Muscle layer of colon (tissue), 2 donors: ENCODE results near the gene CEP83.
"Not testable (repeated sequence)": the region's sequence is repeated elsewhere in the genome, so short reads cannot be mapped to it uniquely, and the experiment has no call there.

Experiments
- H3K27ac ChIP-seq: one replicate; pipeline ENCODE4 v1.7.0; 2013; ENCODE audit warnings: low read depth, mild to moderate bottlenecking, low read length, moderate library complexity
- H3K27me3 ChIP-seq, 2 donors: one replicate each; pipeline ENCODE4 v1.7.0; 2013; ENCODE audit warnings: low read length in 2 of 2, mild to moderate bottlenecking in 2 of 2; ENCODE audit not compliant: insufficient read depth in 2 of 2, control insufficient read depth in 1 of 2
- H3K36me3 ChIP-seq: one replicate; pipeline ENCODE4 v1.7.0; 2013; ENCODE audit warnings: mild to moderate bottlenecking, low read length; ENCODE audit not compliant: insufficient read depth
- H3K4me1 ChIP-seq: one replicate; pipeline ENCODE4 v1.7.0; 2013; ENCODE audit warnings: mild to moderate bottlenecking, low read length; ENCODE audit not compliant: insufficient read depth
- H3K4me3 ChIP-seq, 2 donors: one replicate each; pipeline ENCODE4 v1.7.0; 2013; ENCODE audit warnings: low read length in 2 of 2, low read depth in 1 of 2, mild to moderate bottlenecking in 1 of 2, moderate library complexity in 1 of 2
- H3K9ac ChIP-seq: one replicate; pipeline ENCODE4 v1.7.0; 2013; ENCODE audit warnings: low read length
- H3K9me3 ChIP-seq: one replicate; pipeline ENCODE4 v1.7.0; 2013; ENCODE audit warnings: mild to moderate bottlenecking, low read length
- donor health status: abdominal sarcoma.
- donor health status: Adenocarcinoma of cecum.

The CEP83 gene

DNA sequence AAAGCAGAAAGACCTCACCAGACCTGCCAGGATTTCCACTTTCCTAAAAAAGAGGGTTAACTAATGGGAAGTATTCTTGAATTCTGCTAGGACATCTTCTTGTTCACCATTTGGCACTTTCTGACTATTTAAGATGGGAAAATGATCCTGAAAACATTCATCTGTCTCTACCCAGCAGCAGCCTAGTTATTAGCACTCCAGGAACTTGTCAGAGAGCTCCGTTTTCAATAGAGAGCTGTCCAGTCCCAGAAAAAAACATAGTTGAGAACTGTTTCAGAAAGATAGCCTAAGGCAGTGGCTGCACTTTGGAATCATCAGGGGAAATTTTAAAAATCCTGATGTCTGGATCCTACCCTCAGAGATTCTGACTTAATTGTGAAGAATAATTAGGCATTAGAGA lies 22.1 kb upstream of the CEP83 start:
- no peaks in the 10 kb centered on the region for H3K9me3 ChIP-seq
- H3K9ac ChIP-seq, result no peak overlapping the region
- H3K36me3 ChIP-seq, result no peaks in the 10 kb centered on the region
- no peaks in the 10 kb centered on the region for H3K27me3 ChIP-seq
- H3K4me1 ChIP-seq, result no peaks in the 10 kb centered on the region
- no peak overlapping the region for H3K4me3 ChIP-seq
- H3K27ac ChIP-seq, result no peak overlapping the region

GRCh38 chr12:94469522-94469921 lies 9.9 kb upstream of the CEP83 start:
- Histone ChIP-seq H3K27ac (no peak overlapping the region), H3K4me1 (no peaks in the 10 kb centered on the region), H3K9me3 (no peaks in the 10 kb centered on the region), H3K36me3 (no peaks in the 10 kb centered on the region), H3K27me3 (no peaks in the 10 kb centered on the region), H3K9ac (no peak overlapping the region), H3K4me3 (no peak overlapping the region)

DNA sequence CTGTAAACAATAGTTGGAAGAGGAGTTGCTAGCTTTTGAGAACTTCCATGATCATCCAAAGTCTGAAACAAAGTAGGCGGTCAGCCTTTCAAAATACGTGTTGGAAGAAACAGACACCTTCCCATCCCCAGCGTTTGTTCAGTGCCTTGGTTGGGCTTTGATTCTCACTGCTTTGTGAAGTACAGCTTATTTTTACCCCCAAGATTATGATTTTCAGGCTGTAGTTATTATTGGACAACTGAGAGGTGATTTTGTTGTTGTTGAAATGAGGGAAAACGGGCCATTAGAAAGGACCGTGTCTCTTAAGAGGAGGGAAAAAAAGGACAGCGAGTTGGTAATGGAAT lies 921 bp upstream of the CEP83 start:
- H3K9me3 ChIP-seq, result no peaks in the 10 kb centered on the region
- peak overlapping the region; percentile 57 to 88 for H3K4me3 ChIP-seq
- H3K9ac ChIP-seq, result peak overlapping the region; percentile 40
- peaks cover 19% of the 10 kb centered on the region for H3K4me1 ChIP-seq
- H3K27me3 ChIP-seq, result no peaks in the 10 kb centered on the region
- peak overlapping the region; percentile 87 for H3K27ac ChIP-seq
- no peaks in the 10 kb centered on the region for H3K36me3 ChIP-seq

GRCh38 chr12:94458877-94459727 lies 565 bp downstream of the CEP83 start:
- Histone ChIP-seq H3K27ac (peak overlapping the region; percentile 87), H3K27me3 (no peaks in the 10 kb centered on the region), H3K4me3 (peak overlapping the region; percentile 57 to 88), H3K9ac (peak overlapping the region; percentile 89), H3K36me3 (no peaks in the 10 kb centered on the region), H3K4me1 (peaks cover 19% of the 10 kb centered on the region), H3K9me3 (no peaks in the 10 kb centered on the region)

- Histone ChIP-seq H3K9ac (no peak overlapping the region), H3K36me3 (no peaks in the 10 kb centered on the region), H3K9me3 (no peaks in the 10 kb centered on the region), H3K4me1 (peaks cover 19% of the 10 kb centered on the region), H3K4me3 (no peak overlapping the region), H3K27ac (no peak overlapping the region), H3K27me3 (no peaks in the 10 kb centered on the region)
These were observed 2.4 kb downstream of the CEP83 start for GRCh38 chr12:94457311-94457710.

DNA sequence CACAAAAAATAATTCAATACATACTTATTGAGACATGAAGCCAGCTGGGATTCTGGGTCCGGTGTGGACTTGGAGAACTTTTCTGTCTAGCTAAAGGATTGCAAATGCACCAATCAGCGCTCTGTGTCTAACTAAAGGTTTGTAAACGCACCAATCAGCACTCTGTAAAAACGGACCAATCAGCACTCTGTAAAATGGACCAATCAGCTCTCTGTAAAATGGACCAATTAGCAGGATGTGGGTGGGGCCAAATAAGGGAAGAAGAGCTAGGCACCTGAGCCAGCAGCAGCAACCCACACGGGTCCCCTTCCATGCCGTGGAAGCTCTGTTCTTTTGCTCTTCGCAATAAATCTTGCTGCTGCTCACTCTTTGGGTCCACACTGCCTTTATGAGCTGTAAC lies 5.3 kb downstream of the CEP83 start:
- not testable (repeated sequence) for H3K27ac ChIP-seq, H3K9me3 ChIP-seq, H3K27me3 ChIP-seq, H3K36me3 ChIP-seq, H3K9ac ChIP-seq, H3K4me3 ChIP-seq
- H3K4me1 ChIP-seq, result peaks cover 14% of the 10 kb centered on the region

DNA sequence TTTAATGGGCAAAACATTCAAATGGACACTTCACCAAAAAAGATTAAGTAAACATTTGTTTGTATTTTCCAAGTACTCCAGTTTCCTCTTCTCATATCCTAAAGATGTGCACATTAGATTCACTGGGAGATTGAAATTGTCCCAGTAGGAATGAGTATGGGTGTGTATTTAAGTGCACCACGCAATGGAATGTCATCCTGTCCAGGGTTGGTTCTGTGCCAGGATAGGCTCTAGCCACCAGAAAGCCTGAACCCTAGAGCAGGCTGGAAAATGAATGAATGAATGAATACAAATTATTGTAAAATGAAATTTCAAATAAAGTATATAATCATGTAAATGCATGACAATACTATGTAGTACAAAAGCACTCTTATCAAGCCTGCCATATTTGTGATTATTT lies 14.0 kb downstream of the CEP83 start:
- Histone ChIP-seq H3K27ac (no peak overlapping the region), H3K36me3 (no peaks in the 10 kb centered on the region), H3K4me1 (no peaks in the 10 kb centered on the region), H3K4me3 (no peak overlapping the region), H3K9me3 (no peaks in the 10 kb centered on the region), H3K9ac (no peak overlapping the region), H3K27me3 (no peaks in the 10 kb centered on the region)

GRCh38 chr12:94437303-94437702 lies 22.4 kb downstream of the CEP83 start:
- H3K27ac ChIP-seq, result no peak overlapping the region
- no peaks in the 10 kb centered on the region for H3K36me3 ChIP-seq
- H3K9me3 ChIP-seq, result no peaks in the 10 kb centered on the region
- H3K27me3 ChIP-seq, result no peaks in the 10 kb centered on the region
- H3K4me1 ChIP-seq, result peaks cover 6% of the 10 kb centered on the region
- H3K4me3 ChIP-seq, result no peak overlapping the region
- H3K9ac ChIP-seq, result no peak overlapping the region

DNA sequence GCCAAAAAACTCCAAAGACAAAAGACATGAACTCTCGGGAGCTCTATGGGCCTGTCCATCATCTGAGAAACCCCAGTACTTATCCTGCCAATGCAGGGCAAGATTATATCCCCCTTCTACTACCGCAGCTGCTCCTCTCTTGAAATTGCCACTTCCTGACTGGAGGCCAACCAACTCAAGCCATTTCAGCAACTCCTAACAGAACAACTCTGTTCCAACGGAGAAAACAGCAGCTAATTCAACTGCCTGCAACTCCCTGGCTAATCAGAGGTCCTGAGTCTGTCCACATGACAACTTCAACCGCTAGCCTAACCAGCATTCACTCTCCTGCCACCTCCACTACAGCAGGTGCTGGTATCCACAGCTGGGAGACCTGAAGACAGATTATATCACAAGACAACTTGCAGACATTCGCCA lies 24.1 kb downstream of the CEP83 start:
- Histone ChIP-seq H3K27me3 (no peaks in the 10 kb centered on the region), H3K9ac (no peak overlapping the region), H3K27ac (no peak overlapping the region), H3K9me3 (no peaks in the 10 kb centered on the region), H3K4me3 (no peak overlapping the region), H3K4me1 (peaks cover 6% of the 10 kb centered on the region), H3K36me3 (no peaks in the 10 kb centered on the region)

DNA sequence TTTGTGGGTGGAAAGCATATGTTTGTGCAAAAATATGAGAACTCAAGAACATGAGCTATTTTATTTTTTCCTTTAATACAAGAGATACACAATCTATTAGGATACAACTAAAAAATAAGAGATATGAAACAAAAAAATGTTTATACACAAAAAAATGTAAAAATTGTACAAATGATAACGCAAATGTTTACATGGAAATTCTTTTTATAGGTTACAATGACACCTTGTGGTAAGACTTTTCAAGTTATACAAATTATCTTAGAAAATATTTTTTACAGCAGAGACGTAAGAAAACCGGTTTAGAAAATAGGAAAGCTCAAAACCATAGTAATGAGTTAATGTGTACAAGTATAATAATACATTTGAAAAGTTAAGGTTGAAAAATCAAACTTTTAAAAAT lies 25.5 kb downstream of the CEP83 start:
- Histone ChIP-seq H3K4me3 (no peak overlapping the region), H3K27me3 (no peaks in the 10 kb centered on the region), H3K9ac (no peak overlapping the region), H3K4me1 (peaks cover 6% of the 10 kb centered on the region), H3K27ac (no peak overlapping the region), H3K36me3 (no peaks in the 10 kb centered on the region), H3K9me3 (no peaks in the 10 kb centered on the region)

- Histone ChIP-seq H3K4me3 (no peak overlapping the region), H3K9me3 (no peaks in the 10 kb centered on the region), H3K9ac (no peak overlapping the region), H3K27ac (no peak overlapping the region), H3K36me3 (no peaks in the 10 kb centered on the region), H3K4me1 (peaks cover 10% of the 10 kb centered on the region), H3K27me3 (no peaks in the 10 kb centered on the region)
These were observed 25.9 kb downstream of the CEP83 start for GRCh38 chr12:94433744-94434143.

DNA sequence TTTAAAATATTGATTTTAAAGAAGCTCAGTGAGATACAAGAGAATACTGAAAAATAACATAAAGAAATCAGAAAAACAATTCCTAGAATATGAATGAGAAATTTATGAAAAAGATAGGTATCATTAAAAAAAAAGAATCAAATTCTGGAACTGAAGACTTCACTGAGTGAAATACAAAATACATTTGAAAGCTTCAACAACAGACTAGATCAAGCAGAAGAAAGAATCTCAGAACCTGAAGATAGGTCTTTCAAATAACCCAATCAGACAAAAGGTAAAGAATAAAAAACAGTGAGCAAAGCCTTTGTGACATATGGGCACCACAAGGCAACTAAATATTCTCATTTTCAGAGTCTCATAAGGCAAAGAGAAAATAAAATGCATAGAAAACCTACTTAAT lies 29.4 kb downstream of the CEP83 start:
- Histone ChIP-seq H3K9ac (no peak overlapping the region), H3K36me3 (no peaks in the 10 kb centered on the region), H3K9me3 (no peaks in the 10 kb centered on the region), H3K4me1 (peaks cover 22% of the 10 kb centered on the region), H3K27ac (no peak overlapping the region), H3K27me3 (no peaks in the 10 kb centered on the region), H3K4me3 (no peak overlapping the region)
